ENCODE data around the gene TAS1R2. TPM values are rescaled to one million over a fixed set of nuclear protein-coding genes. Genes with fewer than 3 reads are reported as not detected.

Gene TAS1R2
- total and polyA plus RNA-seq, 5 donors from 2014 or later: not detected

DNA sequence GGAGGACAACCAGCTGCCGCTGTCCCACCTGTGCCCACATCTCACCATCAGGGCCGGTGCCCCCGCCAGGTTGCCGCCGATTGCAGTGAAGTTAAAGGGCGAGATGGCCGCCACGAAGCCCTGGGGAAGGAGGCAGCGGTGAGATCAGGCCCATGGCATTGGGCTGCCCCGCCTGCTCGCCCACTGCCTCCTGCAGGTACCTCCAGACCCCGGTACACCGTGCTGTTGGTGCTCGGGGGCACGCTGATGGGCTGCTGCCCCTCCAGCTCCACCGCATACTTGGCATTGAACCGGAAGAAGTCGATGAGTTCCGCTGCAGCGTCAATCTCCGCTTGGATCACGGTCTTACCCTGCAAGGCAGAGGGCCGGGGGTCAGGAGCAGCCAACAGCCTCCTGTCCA, 23.6 kb upstream of the TAS1R2 start:
- no peak overlapping the region for H3K27ac ChIP-seq (ENCODE audit: insufficient read depth, low read length, poor library complexity, severe bottlenecking)
- Mint-ChIP-seq H3K4me1 (peaks cover 0 to 5% (median 0%) of the 10 kb centered on the region in 4 donors), H3K27me3 (no peaks in the 10 kb centered on the region), H3K9me3 (no peaks in the 10 kb centered on the region), H3K36me3 (peaks cover 10% of the 10 kb centered on the region), H3K4me3 (no peak overlapping the region), H3K27ac (no peak overlapping the region)
- H3K4me3 ChIP-seq (ENCODE audit: low read depth, low read length): no peak overlapping the region
- H3K27me3 ChIP-seq (ENCODE audit: control insufficient read depth, insufficient read depth, low read length): no peaks in the 10 kb centered on the region
- no peak for ATAC-seq (ENCODE audit: low read depth in 2 of 2)
- H3K36me3 ChIP-seq (ENCODE audit: control insufficient read depth, insufficient read depth, low read length): no peaks in the 10 kb centered on the region
- no peaks in the 10 kb centered on the region for H3K9me3 ChIP-seq (ENCODE audit: control insufficient read depth in 2 of 2, low read length in 2 of 2)
- H3K4me1 ChIP-seq (ENCODE audit: control insufficient read depth, insufficient read depth, low read length, poor library complexity, severe bottlenecking): no peaks in the 10 kb centered on the region
- no peak for DNase-seq

GRCh38 chr1:18882486-18882885, 23.0 kb upstream of the TAS1R2 start:
- peaks cover 10% of the 10 kb centered on the region for H3K36me3 Mint-ChIP-seq
- no peaks in the 10 kb centered on the region for H3K9me3 Mint-ChIP-seq

DNA sequence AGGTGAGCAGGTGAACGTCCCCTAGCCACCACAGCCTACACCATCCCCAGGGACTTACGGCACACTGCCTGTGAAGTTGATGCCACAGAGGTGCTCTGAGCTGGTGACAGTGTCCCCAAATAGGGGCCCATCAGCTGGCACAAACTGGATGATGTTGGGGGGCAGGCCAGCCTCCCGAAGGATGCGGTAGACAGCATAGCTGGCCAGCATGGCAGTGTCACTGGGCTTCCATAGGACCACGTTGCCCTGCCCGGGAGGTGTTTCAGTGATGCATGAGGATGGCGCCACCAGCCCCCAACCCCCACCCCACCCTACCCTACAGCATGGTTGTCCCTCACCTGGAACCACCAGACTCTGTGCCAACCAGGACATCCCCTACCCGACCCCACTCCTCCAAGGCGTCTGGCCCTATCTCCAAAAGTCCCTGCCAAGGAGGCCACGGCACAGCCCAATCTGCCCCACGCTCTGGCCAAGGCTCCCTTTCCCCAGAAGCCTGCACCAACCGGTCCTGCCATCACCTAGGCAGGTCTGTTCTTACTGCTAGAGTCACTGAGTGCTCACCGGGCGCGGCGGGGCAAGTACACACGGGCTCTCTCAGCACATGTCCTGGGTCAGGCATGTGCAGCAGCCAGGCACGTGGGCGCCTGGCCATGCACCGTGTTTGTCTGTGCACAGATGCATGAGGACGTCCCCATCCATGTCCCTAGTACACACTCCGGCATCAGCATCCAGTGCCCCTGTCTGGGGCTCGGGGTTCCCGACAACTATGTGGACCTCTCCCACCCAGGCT, 22.4 kb upstream of the TAS1R2 start:
- no peaks in the 10 kb centered on the region for H3K9me3 Mint-ChIP-seq
- Histone ChIP-seq H3K36me3 (ENCODE audit: control insufficient read depth, insufficient read depth, low read length) (no peaks in the 10 kb centered on the region), H3K9me3 (ENCODE audit: control insufficient read depth in 2 of 2, low read length in 2 of 2) (no peaks in the 10 kb centered on the region), H3K4me1 (ENCODE audit: control insufficient read depth, insufficient read depth, low read length, poor library complexity, severe bottlenecking) (no peaks in the 10 kb centered on the region), H3K27me3 (ENCODE audit: control insufficient read depth, insufficient read depth, low read length) (no peaks in the 10 kb centered on the region), H3K4me3 (ENCODE audit: low read depth, low read length) (no peak overlapping the region), H3K27ac (ENCODE audit: insufficient read depth, low read length, poor library complexity, severe bottlenecking) (no peak overlapping the region)
- H3K4me3 Mint-ChIP-seq: no peak overlapping the region
- DNase-seq (no peak), ATAC-seq (ENCODE audit: low read depth in 2 of 2) (no peak)
- H3K36me3 Mint-ChIP-seq: peaks cover 10% of the 10 kb centered on the region
- peaks cover 0 to 5% (median 0%) of the 10 kb centered on the region in 4 donors for H3K4me1 Mint-ChIP-seq
- no peaks in the 10 kb centered on the region for H3K27me3 Mint-ChIP-seq
- no peak overlapping the region for H3K27ac Mint-ChIP-seq

More at GRCh38 chr1:18882486-18882885, 23.0 kb upstream of the TAS1R2 start:
- H3K4me3 ChIP-seq (ENCODE audit: low read depth, low read length): no peak overlapping the region
- peaks cover 0 to 5% (median 0%) of the 10 kb centered on the region in 4 donors for H3K4me1 Mint-ChIP-seq
- no peaks in the 10 kb centered on the region for H3K36me3 ChIP-seq (ENCODE audit: control insufficient read depth, insufficient read depth, low read length)
- H3K4me3 Mint-ChIP-seq: no peak overlapping the region
- no peak overlapping the region for H3K27ac ChIP-seq (ENCODE audit: insufficient read depth, low read length, poor library complexity, severe bottlenecking)
- no peak for DNase-seq
- H3K9me3 ChIP-seq (ENCODE audit: control insufficient read depth in 2 of 2, low read length in 2 of 2): no peaks in the 10 kb centered on the region
- no peaks in the 10 kb centered on the region for H3K4me1 ChIP-seq (ENCODE audit: control insufficient read depth, insufficient read depth, low read length, poor library complexity, severe bottlenecking)
- no peak for ATAC-seq (ENCODE audit: low read depth in 2 of 2)
- H3K27ac Mint-ChIP-seq: no peak overlapping the region
- no peaks in the 10 kb centered on the region for H3K27me3 Mint-ChIP-seq
- H3K27me3 ChIP-seq (ENCODE audit: control insufficient read depth, insufficient read depth, low read length): no peaks in the 10 kb centered on the region

DNA sequence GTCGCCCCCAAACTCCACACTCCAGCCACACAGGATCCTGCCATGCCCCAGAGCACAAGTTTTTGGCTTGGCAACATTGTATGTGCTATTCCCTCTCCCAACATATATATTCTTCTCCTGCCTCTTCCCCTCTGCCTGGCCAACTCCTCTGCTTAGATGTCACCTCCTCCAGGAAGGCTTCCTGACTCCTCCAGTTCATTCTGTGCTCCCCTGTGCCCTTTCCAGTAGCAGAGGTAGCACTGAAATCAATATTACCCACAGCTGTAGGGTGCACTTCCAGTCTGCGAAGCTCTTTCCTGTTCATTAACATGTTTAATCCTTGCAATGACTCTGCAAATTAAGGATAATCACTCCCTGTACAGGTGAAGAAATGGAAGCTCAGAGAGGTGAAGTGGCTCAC, 21.7 kb upstream of the TAS1R2 start:
- H3K27me3 ChIP-seq (ENCODE audit: control insufficient read depth, insufficient read depth, low read length): no peaks in the 10 kb centered on the region
- H3K9me3 Mint-ChIP-seq: no peaks in the 10 kb centered on the region
- H3K4me1 ChIP-seq (ENCODE audit: control insufficient read depth, insufficient read depth, low read length, poor library complexity, severe bottlenecking): no peaks in the 10 kb centered on the region
- no peak overlapping the region for H3K27ac ChIP-seq (ENCODE audit: insufficient read depth, low read length, poor library complexity, severe bottlenecking)
- no peaks in the 10 kb centered on the region for H3K27me3 Mint-ChIP-seq
- H3K27ac Mint-ChIP-seq: no peak overlapping the region
- H3K36me3 ChIP-seq (ENCODE audit: control insufficient read depth, insufficient read depth, low read length): no peaks in the 10 kb centered on the region
- no peak overlapping the region for H3K4me3 ChIP-seq (ENCODE audit: low read depth, low read length)
- H3K9me3 ChIP-seq (ENCODE audit: control insufficient read depth in 2 of 2, low read length in 2 of 2): no peaks in the 10 kb centered on the region
- peaks cover 0 to 5% (median 0%) of the 10 kb centered on the region in 4 donors for H3K4me1 Mint-ChIP-seq
- no peak for DNase-seq
- H3K4me3 Mint-ChIP-seq: no peak overlapping the region
- peaks cover 10% of the 10 kb centered on the region for H3K36me3 Mint-ChIP-seq
- ATAC-seq (ENCODE audit: low read depth in 2 of 2): no peak

DNA sequence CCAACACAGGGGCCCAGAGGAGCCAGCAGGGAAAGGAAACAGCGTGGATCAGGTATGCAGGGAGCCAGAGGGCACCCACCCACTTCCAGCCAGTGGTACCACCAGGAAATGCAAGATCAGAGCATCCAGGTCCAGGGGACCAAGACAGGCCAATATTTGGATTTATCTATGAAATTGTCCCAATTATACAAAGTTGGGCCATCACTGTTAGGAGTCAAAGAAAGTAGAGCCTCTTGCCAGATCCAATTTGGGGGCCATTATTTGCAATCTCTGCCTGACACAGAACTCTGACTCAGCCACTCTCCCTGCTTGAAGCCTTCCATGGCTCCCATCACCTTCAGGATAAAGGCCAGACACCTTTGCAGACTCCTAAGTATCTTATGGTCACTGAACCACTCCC, 21.1 kb upstream of the TAS1R2 start:
- H3K36me3 ChIP-seq (ENCODE audit: control insufficient read depth, insufficient read depth, low read length): no peaks in the 10 kb centered on the region
- no peaks in the 10 kb centered on the region for H3K9me3 ChIP-seq (ENCODE audit: control insufficient read depth in 2 of 2, low read length in 2 of 2)
- Mint-ChIP-seq H3K9me3 (no peaks in the 10 kb centered on the region), H3K36me3 (peaks cover 10% of the 10 kb centered on the region), H3K27ac (no peak overlapping the region), H3K27me3 (no peaks in the 10 kb centered on the region), H3K4me3 (no peak overlapping the region), H3K4me1 (peaks cover 0 to 5% (median 0%) of the 10 kb centered on the region in 4 donors)
- no peak overlapping the region for H3K27ac ChIP-seq (ENCODE audit: insufficient read depth, low read length, poor library complexity, severe bottlenecking)
- H3K4me3 ChIP-seq (ENCODE audit: low read depth, low read length): no peak overlapping the region
- DNase-seq: no peak
- ATAC-seq (ENCODE audit: low read depth in 2 of 2): no peak
- no peaks in the 10 kb centered on the region for H3K27me3 ChIP-seq (ENCODE audit: control insufficient read depth, insufficient read depth, low read length)
- H3K4me1 ChIP-seq (ENCODE audit: control insufficient read depth, insufficient read depth, low read length, poor library complexity, severe bottlenecking): no peaks in the 10 kb centered on the region

DNA sequence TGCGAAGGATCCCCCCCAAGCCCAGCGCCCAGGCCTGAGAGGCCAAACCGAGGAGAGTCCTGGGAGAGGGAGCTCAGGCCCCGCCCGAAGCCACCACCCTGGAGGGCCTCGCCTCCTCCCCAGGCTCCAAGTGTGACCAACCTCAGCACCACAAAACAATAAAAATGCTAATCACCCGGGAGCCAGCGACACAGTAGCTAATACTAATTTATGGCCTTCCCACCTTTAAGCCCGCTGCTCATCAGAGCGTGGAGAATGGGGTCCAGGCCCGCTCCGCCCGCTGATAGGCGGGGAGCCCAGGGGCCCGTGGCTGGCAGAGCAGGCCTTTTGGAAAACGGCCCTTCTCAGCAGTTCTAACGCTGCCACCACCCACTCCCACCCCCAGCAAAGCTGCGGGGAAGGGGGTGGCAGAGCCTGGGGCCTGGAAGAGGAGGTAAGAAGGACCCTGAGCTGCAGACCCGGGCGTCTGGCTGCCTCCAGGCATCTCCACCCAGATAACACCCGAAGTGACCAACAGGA, 20.4 kb upstream of the TAS1R2 start:
- H3K4me3 ChIP-seq (ENCODE audit: low read depth, low read length): no peak overlapping the region
- DNase-seq (no peak), ATAC-seq (ENCODE audit: low read depth in 2 of 2) (no peak)
- Mint-ChIP-seq H3K9me3 (no peaks in the 10 kb centered on the region), H3K4me1 (peaks cover 0 to 5% (median 0%) of the 10 kb centered on the region in 4 donors), H3K4me3 (no peak overlapping the region), H3K27ac (no peak overlapping the region), H3K27me3 (no peaks in the 10 kb centered on the region), H3K36me3 (peaks cover 10% of the 10 kb centered on the region)
- no peaks in the 10 kb centered on the region for H3K27me3 ChIP-seq (ENCODE audit: control insufficient read depth, insufficient read depth, low read length)
- no peaks in the 10 kb centered on the region for H3K36me3 ChIP-seq (ENCODE audit: control insufficient read depth, insufficient read depth, low read length)
- no peaks in the 10 kb centered on the region for H3K9me3 ChIP-seq (ENCODE audit: control insufficient read depth in 2 of 2, low read length in 2 of 2)
- H3K27ac ChIP-seq (ENCODE audit: insufficient read depth, low read length, poor library complexity, severe bottlenecking): no peak overlapping the region
- no peaks in the 10 kb centered on the region for H3K4me1 ChIP-seq (ENCODE audit: control insufficient read depth, insufficient read depth, low read length, poor library complexity, severe bottlenecking)

DNA sequence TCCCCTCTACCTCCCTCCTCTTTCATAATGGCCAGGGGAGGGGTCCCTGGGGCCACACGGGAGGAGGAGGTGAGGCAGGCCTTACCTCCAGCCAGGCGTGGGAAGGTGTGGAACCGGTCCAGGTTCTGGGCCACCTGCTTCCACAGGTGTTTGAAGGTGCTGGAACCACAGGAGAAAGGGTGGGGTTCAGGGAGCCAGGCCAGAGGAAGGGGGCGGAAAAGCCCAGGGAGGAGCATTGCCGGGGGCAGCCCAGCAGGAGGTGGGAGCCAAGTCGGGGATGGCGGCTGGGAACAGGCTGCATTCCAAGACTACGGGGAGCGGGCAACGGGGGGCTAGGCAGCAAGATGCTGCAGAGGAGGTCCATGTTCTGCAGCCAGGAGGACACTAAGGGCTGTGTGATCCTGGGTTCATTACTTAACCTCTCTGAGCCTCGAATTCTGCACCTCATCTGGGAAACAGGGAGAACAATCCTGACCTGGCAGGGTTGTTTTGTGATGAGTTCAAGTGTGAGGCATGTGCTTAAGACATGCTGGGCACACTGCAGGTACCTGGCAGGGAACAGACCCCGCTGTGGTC, 19.8 kb upstream of the TAS1R2 start:
- H3K27me3 ChIP-seq (ENCODE audit: control insufficient read depth, insufficient read depth, low read length): no peaks in the 10 kb centered on the region
- H3K9me3 ChIP-seq (ENCODE audit: control insufficient read depth in 2 of 2, low read length in 2 of 2): no peaks in the 10 kb centered on the region
- no peak overlapping the region for H3K27ac ChIP-seq (ENCODE audit: insufficient read depth, low read length, poor library complexity, severe bottlenecking)
- Mint-ChIP-seq H3K4me1 (peaks cover 0 to 3% (median 0%) of the 10 kb centered on the region in 4 donors), H3K27ac (no peak overlapping the region), H3K27me3 (no peaks in the 10 kb centered on the region), H3K36me3 (peaks cover 10% of the 10 kb centered on the region), H3K4me3 (no peak overlapping the region), H3K9me3 (no peaks in the 10 kb centered on the region)
- no peak overlapping the region for H3K4me3 ChIP-seq (ENCODE audit: low read depth, low read length)
- ATAC-seq (ENCODE audit: low read depth in 2 of 2): no peak
- no peak for DNase-seq
- no peaks in the 10 kb centered on the region for H3K36me3 ChIP-seq (ENCODE audit: control insufficient read depth, insufficient read depth, low read length)
- no peaks in the 10 kb centered on the region for H3K4me1 ChIP-seq (ENCODE audit: control insufficient read depth, insufficient read depth, low read length, poor library complexity, severe bottlenecking)

All from CD4-positive, CD25-positive, alpha-beta regulatory T cell (primary cell).